Smooth muscle cell (in vitro differentiated cells): ENCODE data around the gene DDX51. TPM values are rescaled to one million over a fixed set of nuclear protein-coding genes. Genes with fewer than 3 reads are reported as not detected.

Experiments
- DNase-seq: peaks from one replicate; lab custom pipeline; 2025; ENCODE audit not compliant: unreplicated experiment; lab: John Stamatoyannopoulos, UW
- H2AFZ ChIP-seq: fragments of 200-600 bp; sonication (generic); 2 replicates; pipeline ENCODE4 v1.6.0; 2016; ENCODE audit warnings: antibody characterized with exemption, low read depth, mild to moderate bottlenecking
- H3F3A ChIP-seq: fragments of 200-600 bp; sonication (generic); 2 replicates; pipeline ENCODE4 v1.6.0; 2017; ENCODE audit warnings: antibody characterized with exemption, low read depth
- H3K27ac ChIP-seq: fragments of 200-600 bp; sonication (generic); 2 replicates; pipeline ENCODE4 v1.5.1; 2016; ENCODE audit warnings: low read depth, mild to moderate bottlenecking
- H3K27me3 ChIP-seq: fragments of 200-600 bp; sonication (generic); 2 replicates; pipeline ENCODE4 v1.6.1; 2016; ENCODE audit warnings: low read depth, mild to moderate bottlenecking
- H3K36me3 ChIP-seq: fragments of 200-600 bp; sonication (generic); 2 replicates; pipeline ENCODE4 v1.5.1; 2016; ENCODE audit warnings: low read depth
- H3K4me1 ChIP-seq: fragments of 200-600 bp; sonication (generic); 2 replicates; pipeline ENCODE4 v1.5.1; 2016; ENCODE audit warnings: low read depth
- H3K4me2 ChIP-seq: fragments of 200-600 bp; sonication (generic); 2 replicates; pipeline ENCODE4 v1.6.0; 2016; ENCODE audit warnings: mild to moderate bottlenecking
- H3K4me3 ChIP-seq: fragments of 200-600 bp; sonication (generic); 2 replicates; pipeline ENCODE4 v1.5.1; 2016; ENCODE audit warnings: mild to moderate bottlenecking
- H3K79me2 ChIP-seq: fragments of 200-600 bp; sonication (generic); 2 replicates; pipeline ENCODE4 v1.6.0; 2016; ENCODE audit warnings: low read depth, mild to moderate bottlenecking
- H3K9ac ChIP-seq: fragments of 200-600 bp; sonication (generic); 2 replicates; pipeline ENCODE4 v1.6.0; 2016; ENCODE audit warnings: low read depth
- H3K9me3 ChIP-seq: fragments of 200-600 bp; sonication (generic); replicated peaks from 2 replicates; pipeline ENCODE4 v1.5.1; 2016; ENCODE audit warnings: low read depth
- H4K20me1 ChIP-seq: fragments of 200-600 bp; sonication (generic); 2 replicates; pipeline ENCODE4 v1.6.0; 2016; ENCODE audit warnings: low read depth
- CTCF ChIP-seq: fragments of 200-600 bp; sonication (generic); IDR thresholded peaks from 2 replicates; pipeline ENCODE4 v1.5.1; 2017; ENCODE audit warnings: borderline replicate concordance, mild to moderate bottlenecking, antibody characterized with exemption; ENCODE audit not compliant: insufficient read depth, poor library complexity, severe bottlenecking
- WGBS: methylation state at CpG from one replicate; pipeline ENCODE4 v1.1.7; 2016; ENCODE audit warnings: low lambda C conversion rate; 5-methylcytosine and 5-hydroxymethylcytosine counted together
- polyA plus RNA-seq: library from polyadenylated mRNA; unstranded; fragments of >200 nt; fragmentation: Nextera tagmentation; extraction: Ambion mirVana; gene quantifications from 2 replicates; pipeline ENCODE4 v1.2.1, GENCODE V29; 2016
- total RNA-seq: library from RNA; depleted of rRNA; stranded (reverse); fragments of >200 nt; gene quantifications from 2 replicates; pipeline ENCODE4 v1.2.3, GENCODE V29; 2014

Gene DDX51
- total and polyA plus RNA-seq, 2 experiments from 2014 or later, result 1.6 to 12.5 TPM

- Histone ChIP-seq H3K4me2 (no peak overlapping the region), H3K9ac (no peak overlapping the region), H3K4me3 (no peak overlapping the region), H2AFZ (no peak overlapping the region), H3K27me3 (peaks cover 13% of the 10 kb centered on the region), H3K9me3 (no peaks in the 10 kb centered on the region), H3K27ac (no peak overlapping the region), H3K4me1 (no peaks in the 10 kb centered on the region), H3F3A (no peaks in the 10 kb centered on the region), H3K79me2 (no peaks in the 10 kb centered on the region), H4K20me1 (no peaks in the 10 kb centered on the region), H3K36me3 (no peaks in the 10 kb centered on the region)
- WGBS, result 82% methylated on average over 6 of the region's 8 CpGs
- no peak for TF ChIP-seq CTCF
- DNase-seq, result no peak
These were observed 34.2 kb upstream of the DDX51 start for GRCh38 chr12:132178316-132178715.

- no peak for TF ChIP-seq CTCF
- no peak for DNase-seq
- H3K36me3 ChIP-seq, result no peaks in the 10 kb centered on the region
- H4K20me1 ChIP-seq, result no peaks in the 10 kb centered on the region
- no peak overlapping the region for H3K4me3 ChIP-seq
- H3K4me1 ChIP-seq, result no peaks in the 10 kb centered on the region
- H3K27me3 ChIP-seq, result peaks cover 13% of the 10 kb centered on the region
- H3K79me2 ChIP-seq, result no peaks in the 10 kb centered on the region
- H3K4me2 ChIP-seq, result no peak overlapping the region
- no peaks in the 10 kb centered on the region for H3F3A ChIP-seq
- H3K9me3 ChIP-seq, result no peaks in the 10 kb centered on the region
- H3K27ac ChIP-seq, result no peak overlapping the region
- H2AFZ ChIP-seq, result no peak overlapping the region
- no peak overlapping the region for H3K9ac ChIP-seq
- WGBS, result 88% methylated on average over 25 of the region's 25 CpGs
These were observed 32.9 kb upstream of the DDX51 start for GRCh38 chr12:132176920-132177551.

GRCh38 chr12:132176385-132176919, 32.3 kb upstream of the DDX51 start:
- Histone ChIP-seq H3K36me3 (no peaks in the 10 kb centered on the region), H3K9ac (no peak overlapping the region), H2AFZ (no peak overlapping the region), H3K27ac (no peak overlapping the region), H3K27me3 (peaks cover 18% of the 10 kb centered on the region), H3K79me2 (no peaks in the 10 kb centered on the region), H4K20me1 (no peaks in the 10 kb centered on the region), H3K9me3 (no peaks in the 10 kb centered on the region), H3K4me2 (no peak overlapping the region), H3K4me1 (no peaks in the 10 kb centered on the region), H3K4me3 (no peak overlapping the region), H3F3A (no peaks in the 10 kb centered on the region)
- no peak for TF ChIP-seq CTCF
- WGBS, result 89% methylated on average over 19 of the region's 19 CpGs
- no peak for DNase-seq
